ENCODE data around the gene POLR2J3. TPM values are rescaled to one million over a fixed set of nuclear protein-coding genes. Genes with fewer than 3 reads are reported as not detected.
"Not testable (repeated sequence)": the region's sequence is repeated elsewhere in the genome, so short reads cannot be mapped to it uniquely, and the experiment has no call there.

Gene POLR2J3
- total RNA-seq, 1 experiment from 2014 or later, result 14.9 TPM

GRCh38 chr7:102609734-102610133 lies 37.4 kb upstream of the POLR2J3 start:
- not testable (repeated sequence) for H3K4me3 Mint-ChIP-seq; H4K8ac ChIP-seq (replicated peaks; ENCODE audit: insufficient read length, low read depth, low read length); H3K9ac ChIP-seq (ENCODE audit: extremely low read depth, insufficient read length, low read length); DNase-seq; H3K56ac ChIP-seq (ENCODE audit: insufficient read length, low read depth, low read length); H3K4me1 ChIP-seq (ENCODE audit: insufficient read depth, low read length); H3K79me2 ChIP-seq (ENCODE audit: insufficient read depth, low read length); H3K9me3 Mint-ChIP-seq; H3K27ac Mint-ChIP-seq; H4K5ac ChIP-seq (ENCODE audit: insufficient read length, low read depth, low read length); H3T11ph ChIP-seq (ENCODE audit: low read length); H3K9me3 ChIP-seq (ENCODE audit: control insufficient read depth, low read depth, low read length); H2AK5ac ChIP-seq (ENCODE audit: insufficient read length, low read length); H2BK12ac ChIP-seq (ENCODE audit: insufficient read length, low read depth, low read length); H2BK20ac ChIP-seq (ENCODE audit: low read depth, low read length, poor library complexity, severe bottlenecking); H4K20me1 ChIP-seq (ENCODE audit: control insufficient read depth, insufficient read depth, insufficient read length); H3K36me3 Mint-ChIP-seq (ENCODE audit: insufficient read depth in 1 of 3, low read depth in 3 of 3); H4K91ac ChIP-seq (ENCODE audit: insufficient read length, low read depth, low read length); H3K23ac ChIP-seq (ENCODE audit: insufficient read length, low read depth, low read length); H3K4me1 Mint-ChIP-seq; H2BK15ac ChIP-seq (ENCODE audit: low read depth, low read length); H3K23me2 ChIP-seq (ENCODE audit: insufficient read length, low read depth, low read length, poor library complexity, severe bottlenecking); H2AFZ ChIP-seq (ENCODE audit: low read length); H3K18ac ChIP-seq (ENCODE audit: insufficient read length, low read depth, low read length); H3K27me3 Mint-ChIP-seq (ENCODE audit: low read depth); H3K27me3 ChIP-seq (ENCODE audit: insufficient read depth, low read length); H3K4ac ChIP-seq (ENCODE audit: low read depth, low read length); H3K4me2 ChIP-seq (ENCODE audit: insufficient read depth, insufficient read length, low read length); H3K27ac ChIP-seq (ENCODE audit: insufficient read length, low read depth, low read length); H2BK5ac ChIP-seq (ENCODE audit: insufficient read length, low read length); H2BK120ac ChIP-seq (ENCODE audit: low read depth, low read length, poor library complexity, severe bottlenecking); H3K79me1 ChIP-seq (ENCODE audit: insufficient read depth, low read depth, low read length, poor library complexity, severe bottlenecking); H3K14ac ChIP-seq (ENCODE audit: insufficient read depth, low read length)
- no CpG with 5 or more reads among the region's 10 CpGs for WGBS (ENCODE audit: extremely low coverage, insufficient read length, low lambda C conversion rate)

GRCh38 chr7:102606848-102607247 lies 34.5 kb upstream of the POLR2J3 start:
- H3K79me2 ChIP-seq (ENCODE audit: insufficient read depth, low read length); H3K4me1 Mint-ChIP-seq; H3K27me3 ChIP-seq (ENCODE audit: insufficient read depth, low read length); H2BK12ac ChIP-seq (ENCODE audit: insufficient read length, low read depth, low read length); H4K20me1 ChIP-seq (ENCODE audit: control insufficient read depth, insufficient read depth, insufficient read length); H3K27ac ChIP-seq (ENCODE audit: insufficient read length, low read depth, low read length); H3K56ac ChIP-seq (ENCODE audit: insufficient read length, low read depth, low read length); H4K8ac ChIP-seq (replicated peaks; ENCODE audit: insufficient read length, low read depth, low read length); H3K4me2 ChIP-seq (ENCODE audit: insufficient read depth, insufficient read length, low read length); H2BK20ac ChIP-seq (ENCODE audit: low read depth, low read length, poor library complexity, severe bottlenecking); H3K27me3 Mint-ChIP-seq (ENCODE audit: low read depth); H3K23me2 ChIP-seq (ENCODE audit: insufficient read length, low read depth, low read length, poor library complexity, severe bottlenecking); H3K23ac ChIP-seq (ENCODE audit: insufficient read length, low read depth, low read length); H2AK5ac ChIP-seq (ENCODE audit: insufficient read length, low read length); H3K9ac ChIP-seq (ENCODE audit: extremely low read depth, insufficient read length, low read length); H2BK5ac ChIP-seq (ENCODE audit: insufficient read length, low read length); H3K9me3 ChIP-seq (ENCODE audit: control insufficient read depth, low read depth, low read length); DNase-seq; H3K18ac ChIP-seq (ENCODE audit: insufficient read length, low read depth, low read length); H3K4me3 Mint-ChIP-seq; H3K36me3 Mint-ChIP-seq (ENCODE audit: insufficient read depth in 1 of 3, low read depth in 3 of 3); H4K91ac ChIP-seq (ENCODE audit: insufficient read length, low read depth, low read length); H2BK120ac ChIP-seq (ENCODE audit: low read depth, low read length, poor library complexity, severe bottlenecking); H3K9me3 Mint-ChIP-seq; H3K14ac ChIP-seq (ENCODE audit: insufficient read depth, low read length); H3K4ac ChIP-seq (ENCODE audit: low read depth, low read length); H3T11ph ChIP-seq (ENCODE audit: low read length); H3K79me1 ChIP-seq (ENCODE audit: insufficient read depth, low read depth, low read length, poor library complexity, severe bottlenecking); H4K5ac ChIP-seq (ENCODE audit: insufficient read length, low read depth, low read length); H2BK15ac ChIP-seq (ENCODE audit: low read depth, low read length); H3K4me1 ChIP-seq (ENCODE audit: insufficient read depth, low read length); H3K27ac Mint-ChIP-seq; H2AFZ ChIP-seq (ENCODE audit: low read length): not testable (repeated sequence)
- WGBS (ENCODE audit: extremely low coverage, insufficient read length, low lambda C conversion rate), result no CpG with 5 or more reads among the region's 5 CpGs

Data from H9 (cell line).